Measurements from ENCODE around the gene RPS10. TPM values are rescaled to one million over a fixed set of nuclear protein-coding genes. Genes with fewer than 3 reads are reported as not detected.

RPS10 gene
- total and polyA plus RNA-seq, 2 experiments from 2014 or later = 518 to 1,824 TPM

DNA sequence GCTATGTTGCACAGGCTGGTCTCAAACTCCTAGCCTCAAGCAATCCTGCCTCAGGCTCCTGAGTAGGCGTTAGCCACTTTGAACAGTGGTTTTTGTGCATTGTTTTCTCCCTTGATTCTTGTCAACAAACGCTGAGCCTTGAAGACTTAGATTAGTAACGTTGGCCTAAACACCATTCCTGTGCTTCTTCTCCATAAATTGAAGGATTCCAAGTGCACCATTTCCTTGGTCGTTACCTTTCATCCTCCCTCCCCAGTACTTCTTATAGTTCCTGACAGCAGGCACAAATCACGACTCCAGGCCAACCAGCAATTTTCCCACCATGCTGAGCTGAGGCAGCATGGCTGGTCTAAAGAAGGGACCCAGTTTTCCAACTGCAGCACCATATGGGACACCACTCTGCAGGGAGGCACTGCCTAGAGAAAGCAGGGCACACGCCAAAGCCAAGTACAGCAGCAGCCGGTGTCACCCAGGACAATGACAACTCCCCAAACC is 8.9 kb downstream of the RPS10 start:
- H3K4me1 ChIP-seq (ENCODE audit: insufficient read depth) = peaks cover 6% of the 10 kb centered on the region
- H3K4me3 ChIP-seq = no peak overlapping the region
- H3K27me3 ChIP-seq = no peaks in the 10 kb centered on the region
- no peaks in the 10 kb centered on the region for H3K9me3 ChIP-seq (ENCODE audit: low read depth)
- no peaks in the 10 kb centered on the region for H3K9me2 ChIP-seq (replicated peaks; ENCODE audit: insufficient read depth)
- no peak overlapping the region for H3K27ac ChIP-seq
- no peak overlapping the region for H2AFZ ChIP-seq
- H3K79me2 ChIP-seq = peaks cover 11% of the 10 kb centered on the region
- no peak overlapping the region for H3K4me2 ChIP-seq
- peaks cover 3% of the 10 kb centered on the region for H3K36me3 ChIP-seq (replicated peaks; ENCODE audit: insufficient read depth, low read depth)
- WGBS (ENCODE audit: low lambda C conversion rate, missing lambda C conversion rate) = 89% methylated on average over 7 of the region's 7 CpGs
- no peak for TF ChIP-seq EZH2 (IDR thresholded peaks at IDR 0.05; ENCODE audit: borderline replicate concordance)
- TF ChIP-seq EZH2phosphoT487 (IDR thresholded peaks at IDR 0.05; ENCODE audit: low read depth, severe bottlenecking, unreplicated experiment) = no peak
- TF ChIP-seq, protein P1, sequence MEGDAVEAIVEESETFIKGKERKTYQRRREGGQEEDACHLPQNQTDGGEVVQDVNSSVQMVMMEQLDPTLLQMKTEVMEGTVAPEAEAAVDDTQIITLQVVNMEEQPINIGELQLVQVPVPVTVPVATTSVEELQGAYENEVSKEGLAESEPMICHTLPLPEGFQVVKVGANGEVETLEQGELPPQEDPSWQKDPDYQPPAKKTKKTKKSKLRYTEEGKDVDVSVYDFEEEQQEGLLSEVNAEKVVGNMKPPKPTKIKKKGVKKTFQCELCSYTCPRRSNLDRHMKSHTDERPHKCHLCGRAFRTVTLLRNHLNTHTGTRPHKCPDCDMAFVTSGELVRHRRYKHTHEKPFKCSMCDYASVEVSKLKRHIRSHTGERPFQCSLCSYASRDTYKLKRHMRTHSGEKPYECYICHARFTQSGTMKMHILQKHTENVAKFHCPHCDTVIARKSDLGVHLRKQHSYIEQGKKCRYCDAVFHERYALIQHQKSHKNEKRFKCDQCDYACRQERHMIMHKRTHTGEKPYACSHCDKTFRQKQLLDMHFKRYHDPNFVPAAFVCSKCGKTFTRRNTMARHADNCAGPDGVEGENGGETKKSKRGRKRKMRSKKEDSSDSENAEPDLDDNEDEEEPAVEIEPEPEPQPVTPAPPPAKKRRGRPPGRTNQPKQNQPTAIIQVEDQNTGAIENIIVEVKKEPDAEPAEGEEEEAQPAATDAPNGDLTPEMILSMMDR (IDR thresholded peaks at IDR 0.05; ENCODE audit: poor library complexity) = no peak
- H4K20me1 ChIP-seq (ENCODE audit: insufficient read depth, poor library complexity, severe bottlenecking) = no peaks in the 10 kb centered on the region
- no peak for DNase-seq (ENCODE audit: low spot score)

DNA sequence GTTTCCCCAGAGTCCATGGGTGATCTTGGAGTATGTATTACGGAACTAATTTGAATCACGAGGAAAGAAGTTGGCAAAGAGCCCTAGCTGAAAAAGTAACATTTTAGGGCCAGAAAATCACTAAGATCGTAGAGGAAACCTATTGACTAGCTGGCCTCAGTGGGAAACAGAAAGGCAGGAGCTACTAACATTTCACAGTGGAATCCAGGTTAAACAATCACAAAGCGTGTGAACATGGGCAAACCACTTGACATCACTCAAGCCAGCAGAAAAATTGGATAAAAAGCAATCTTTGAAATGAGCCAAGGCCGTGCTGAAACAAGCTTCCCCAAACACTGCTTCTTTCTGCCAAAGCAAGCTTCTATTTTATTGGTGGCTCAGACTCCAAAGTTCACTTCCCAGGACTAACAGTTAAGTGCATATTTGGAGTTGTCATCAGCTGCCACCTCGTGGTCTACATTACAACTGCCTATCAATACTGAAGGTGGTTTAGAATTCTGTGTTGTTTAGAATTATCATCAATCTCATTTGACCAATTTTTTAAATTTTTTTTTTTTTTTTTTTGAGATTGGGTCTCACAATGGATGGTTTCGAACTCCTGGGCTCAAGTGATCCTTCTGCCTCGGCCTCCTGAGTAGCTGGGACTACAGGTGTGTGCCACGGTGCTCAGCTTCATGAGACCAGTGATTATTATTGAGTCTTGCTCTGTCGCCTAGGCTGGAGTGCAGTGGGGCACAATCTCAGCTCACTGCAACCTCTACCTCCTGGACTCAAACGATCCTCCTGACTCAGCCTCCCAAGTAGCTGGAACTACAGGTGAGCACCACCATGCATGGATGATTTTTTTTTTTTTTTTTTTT is 10.6 kb downstream of the RPS10 start:
- WGBS (ENCODE audit: low lambda C conversion rate, missing lambda C conversion rate) = 78% methylated on average over 11 of the region's 11 CpGs
- H2AFZ ChIP-seq = no peak overlapping the region
- H3K27me3 ChIP-seq = no peaks in the 10 kb centered on the region
- no peak for TF ChIP-seq EZH2 (IDR thresholded peaks at IDR 0.05; ENCODE audit: borderline replicate concordance)
- no peak for TF ChIP-seq EZH2phosphoT487 (IDR thresholded peaks at IDR 0.05; ENCODE audit: low read depth, severe bottlenecking, unreplicated experiment)
- TF ChIP-seq, protein P1 (IDR thresholded peaks at IDR 0.05; ENCODE audit: poor library complexity) = peak; percentile 65
- peak overlapping the region; percentile 26 for H3K4me2 ChIP-seq
- H3K9me3 ChIP-seq (ENCODE audit: low read depth) = no peaks in the 10 kb centered on the region
- H3K27ac ChIP-seq = peak overlapping the region; percentile 57
- no peaks in the 10 kb centered on the region for H3K36me3 ChIP-seq (replicated peaks; ENCODE audit: insufficient read depth, low read depth)
- H3K4me3 ChIP-seq = no peak overlapping the region
- peak; percentile 81 for DNase-seq (ENCODE audit: low spot score)
- H4K20me1 ChIP-seq (ENCODE audit: insufficient read depth, poor library complexity, severe bottlenecking) = no peaks in the 10 kb centered on the region
- H3K79me2 ChIP-seq = peaks cover 6% of the 10 kb centered on the region
- peaks cover 6% of the 10 kb centered on the region for H3K4me1 ChIP-seq (ENCODE audit: insufficient read depth)
- no peaks in the 10 kb centered on the region for H3K9me2 ChIP-seq (replicated peaks; ENCODE audit: insufficient read depth)

DNA sequence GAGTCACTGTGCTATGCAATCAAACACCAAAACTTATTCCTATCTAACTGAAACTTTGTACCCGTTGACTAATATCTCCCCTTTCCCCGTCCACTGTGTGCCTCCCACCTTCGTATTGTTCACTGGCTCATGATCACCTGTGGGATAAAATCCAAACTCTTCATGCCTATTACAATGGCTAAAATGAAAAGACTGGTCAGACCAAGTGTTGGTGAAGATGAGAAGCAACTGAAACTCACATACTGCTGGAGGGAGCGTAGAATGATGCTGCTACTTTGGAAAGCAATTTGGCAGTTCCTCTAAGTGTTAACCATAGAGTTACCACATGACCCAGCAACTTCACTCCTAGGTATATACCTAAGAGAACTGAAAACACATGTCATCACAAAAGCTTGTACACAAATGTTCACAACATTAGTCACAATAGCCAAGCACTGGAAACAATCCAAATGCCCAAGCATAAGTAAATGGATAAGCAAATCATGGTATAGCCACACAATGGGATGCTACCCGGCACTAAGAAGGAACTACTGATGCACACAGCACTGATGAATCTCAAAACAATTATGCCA is 13.1 kb downstream of the RPS10 start:
- H3K27ac ChIP-seq = no peak overlapping the region
- H2AFZ ChIP-seq = no peak overlapping the region
- WGBS (ENCODE audit: low lambda C conversion rate, missing lambda C conversion rate) = 94% methylated on average over 5 of the region's 5 CpGs
- TF ChIP-seq, protein P1 (IDR thresholded peaks at IDR 0.05; ENCODE audit: poor library complexity) = no peak
- TF ChIP-seq EZH2phosphoT487 (IDR thresholded peaks at IDR 0.05; ENCODE audit: low read depth, severe bottlenecking, unreplicated experiment) (no peak), EZH2 (IDR thresholded peaks at IDR 0.05; ENCODE audit: borderline replicate concordance) (no peak)
- H3K9me3 ChIP-seq (ENCODE audit: low read depth) = no peaks in the 10 kb centered on the region
- no peaks in the 10 kb centered on the region for H3K36me3 ChIP-seq (replicated peaks; ENCODE audit: insufficient read depth, low read depth)
- no peaks in the 10 kb centered on the region for H4K20me1 ChIP-seq (ENCODE audit: insufficient read depth, poor library complexity, severe bottlenecking)
- peaks cover 6% of the 10 kb centered on the region for H3K4me1 ChIP-seq (ENCODE audit: insufficient read depth)
- H3K27me3 ChIP-seq = no peaks in the 10 kb centered on the region
- H3K79me2 ChIP-seq = no peaks in the 10 kb centered on the region
- H3K4me2 ChIP-seq = no peak overlapping the region
- no peak for DNase-seq (ENCODE audit: low spot score)
- H3K4me3 ChIP-seq = no peak overlapping the region
- H3K9me2 ChIP-seq (replicated peaks; ENCODE audit: insufficient read depth) = no peaks in the 10 kb centered on the region
